ENCODE measurements around the gene WDR33. TPM values are rescaled to one million over a fixed set of nuclear protein-coding genes. Genes with fewer than 3 reads are reported as not detected.

WDR33 gene
- total and polyA plus RNA-seq, 10 of the 15 experiments (the other 5 are each of a cell fraction or from before 2014, with no cell fraction given) = 29.2 to 73.8 (median 45.6) TPM

- TF ChIP-seq MYB (IDR thresholded peaks at IDR 0.05; ENCODE audit: borderline replicate concordance, low read depth, low read length) = no peak
- no peak for TF ChIP-seq ZNF274 (IDR thresholded peaks at IDR 0.05; ENCODE audit: insufficient read depth, insufficient read length)
- no peak for TF ChIP-seq SMC3 (IDR thresholded peaks at IDR 0.05; ENCODE audit: borderline replicate concordance, low read length)
These were observed 88.2 kb downstream of the WDR33 start (continued) for GRCh38 chr2:127722807-127723206.

GRCh38 chr2:127721978-127722355, 89.0 kb downstream of the WDR33 start:
- ChIA-PET RAD21 (ENCODE audit: unreplicated experiment) (no interaction called here), POLR2A (no interaction called here), CTCF (no interaction called here), SMC1A (ENCODE audit: uncharacterized antibody, unreplicated experiment) (interaction anchor here (2.1 kb wide), 1 partner anchor 17 kb away, joined by 5 read pairs; no protein-coding TSS in a partner anchor)
- in situ Hi-C loops (cut with MboI) = no loop called here
- Histone ChIP-seq H3K36me3 (ENCODE audit: control insufficient read depth in 2 of 2, insufficient read depth in 2 of 2, low read length in 1 of 2) (peaks cover 8 to 26% of the 10 kb centered on the region in 2 experiments), H3K4me3 (no peak overlapping the region), H3K27me3 (replicated peaks in 1 of 2; ENCODE audit: control insufficient read depth in 2 of 2, insufficient read depth in 2 of 2, low read length in 1 of 2) (no peaks in the 10 kb centered on the region), H3K9ac (ENCODE audit: control insufficient read depth, insufficient read depth, low read length) (no peak overlapping the region), H3K4me2 (ENCODE audit: control insufficient read depth, insufficient read depth) (no peak overlapping the region), H3K27ac (ENCODE audit: control insufficient read depth, insufficient read depth) (no peak overlapping the region), H2AFZ (ENCODE audit: control insufficient read depth, low read depth, low read length) (no peak overlapping the region), H4K20me1 (ENCODE audit: control insufficient read depth, insufficient read depth) (no peaks in the 10 kb centered on the region), H3K9me3 (replicated peaks; ENCODE audit: control insufficient read depth, insufficient read depth, low read length) (no peaks in the 10 kb centered on the region), H3K79me2 (ENCODE audit: control insufficient read depth, insufficient read depth, low read length) (no peaks in the 10 kb centered on the region), H3K4me1 (ENCODE audit: control insufficient read depth, insufficient read depth, low read length) (no peaks in the 10 kb centered on the region)
- no TSS peak for BruUV-seq (replicated peaks)
- no peak for ATAC-seq
- no peak for FAIRE-seq
- no peak for DNase-seq (ENCODE audit: low read depth, low spot score)
- WGBS (ENCODE audit: insufficient coverage, insufficient replicate concordance, low lambda C conversion rate, missing lambda C conversion rate) = 96% methylated on average over 2 of the region's 2 CpGs
- intact Hi-C loops (cut with micrococcal nuclease; ENCODE audit: unreplicated experiment) = no loop called here
- no peak for TF ChIP-seq SKIL (IDR thresholded peaks at IDR 0.05; ENCODE audit: low read depth, poor library complexity, severe bottlenecking)
